Transverse colon (tissue), 4 donors: Measurements from ENCODE around the gene DIP2A. TPM values are rescaled to one million over a fixed set of nuclear protein-coding genes. Genes with fewer than 3 reads are reported as not detected.

ENCODE experiments used
- DNase-seq: peaks from one replicate; pipeline ENCODE4 v3.0.0-alpha.2; 2019
- H3K27ac ChIP-seq, 4 donors: fragments of 200-600 bp; sonication (generic); 2 replicates each; pipeline ENCODE4 v1.5.1; 2016 to 2018; ENCODE audit warnings: inconsistent platforms in 4 of 4
- H3K27me3 ChIP-seq: fragments of 200-600 bp; sonication (generic); 2 replicates; pipeline ENCODE4 v1.5.1; 2017; ENCODE audit warnings: inconsistent platforms
- H3K36me3 ChIP-seq, 4 donors: fragments of 200-600 bp; sonication (generic); 2 replicates each; pipeline ENCODE4 v1.5.1; 2017 to 2019; ENCODE audit warnings: inconsistent platforms in 4 of 4
- H3K4me1 ChIP-seq, 4 donors: fragments of 200-600 bp; sonication (generic); 2 replicates each; pipeline ENCODE4 v1.5.1; 2017 to 2020; ENCODE audit warnings: inconsistent platforms in 4 of 4
- H3K4me3 ChIP-seq, 4 donors: fragments of 200-600 bp; sonication (generic); 1 replicate in 1 of 4; 2 replicates in 3 of 4; pipeline versions ENCODE4 v1.5.1 to v1.6.1; 2017 to 2019; ENCODE audit warnings: inconsistent platforms in 4 of 4
- H3K9me3 ChIP-seq, 2 donors: fragments of 200-600 bp; sonication (generic); 2 replicates each; pipeline ENCODE4 v1.5.1; 2017 to 2019; ENCODE audit warnings: inconsistent platforms in 2 of 2
- CTCF ChIP-seq, 5 experiments: fragments of 200-600 bp in 3 of 5; fragments of 450-650 bp in 2 of 5; sonication (generic) in 3 of 5; IDR thresholded peaks; 1 replicate in 2 of 5; 2 replicates in 3 of 5; pipeline ENCODE4 v1.5.1; 2016 to 2017; ENCODE audit warnings: antibody characterized with exemption in 5 of 5, inconsistent platforms in 3 of 5, mild to moderate bottlenecking in 2 of 5, moderate library complexity in 1 of 5
- EP300 ChIP-seq: sonication (generic); formaldehyde crosslinking; IDR thresholded peaks from one replicate; pipeline ENCODE4 v1.6.1; 2017; ENCODE audit warnings: antibody characterized with exemption, low read depth
- POLR2A ChIP-seq: fragments of 450-650 bp; IDR thresholded peaks from one replicate; pipeline ENCODE4 v1.6.1; 2016; ENCODE audit warnings: antibody characterized with exemption, mild to moderate bottlenecking, moderate library complexity
- POLR2AphosphoS5 ChIP-seq, 3 donors: sonication (generic); formaldehyde crosslinking; IDR thresholded peaks; one replicate each; pipeline ENCODE4 v1.6.1; 2016; ENCODE audit warnings: antibody characterized with exemption in 3 of 3
- WGBS, 2 donors: methylation state at CpG; one replicate each; pipeline ENCODE4 v1.1.5; 2018; ENCODE audit warnings: low coverage in 1 of 2; 5-methylcytosine and 5-hydroxymethylcytosine counted together
- in situ Hi-C, 4 donors: fragments of 200-750 bp; cut with MboI; loops; one replicate each; pipeline versions ENCODE4 v1.15.0 to v1.15.1; 2017; ENCODE audit warnings: low sequenced_read_pairs in 3 of 4, low pct_ligation_motif_present in 1 of 4, low pct_unique_long_range_greater_than_20kb in 1 of 4
- intact Hi-C: fragments of 100-400 bp; cut with DNase I; formaldehyde crosslinking; loops from one replicate; pipeline ENCODE4 v1.15.1; 2023; ENCODE audit warnings: low total_unique reads
- total RNA-seq, 4 donors: library from RNA; depleted of rRNA; stranded (reverse); fragments of >200 nt; gene quantifications; one replicate each; pipeline ENCODE4 v1.1.0, GENCODE V29; 2016

DIP2A gene
- total RNA-seq, 4 donors from 2014 or later, result 68.8 to 121 (median 92.9) TPM

GRCh38 chr21:46605767-46606426 lies 147.2 kb downstream of the DIP2A start:
- Histone ChIP-seq H3K9me3 (no peaks in the 10 kb centered on the region), H3K4me3 (no peak overlapping the region), H3K36me3 (no peaks in the 10 kb centered on the region), H3K27ac (peak overlapping the region; percentile 40 to 63 (median 47)), H3K4me1 (peaks cover 0 to 10% (median 3%) of the 10 kb centered on the region in 4 donors), H3K27me3 (no peaks in the 10 kb centered on the region)
- WGBS, 2 donors, result 71% methylated on average over 14 of the region's 14 CpGs; no CpG with 5 or more reads in 1 of the 2 donors
- in situ Hi-C loops (no loop called here), intact Hi-C loops (no loop called here)
- TF ChIP-seq EP300 (no peak), POLR2AphosphoS5 (IDR thresholded peaks at IDR 0.05) (no peak), CTCF (IDR thresholded peaks at IDR 0.05) (no peak), POLR2A (no peak)
- peak; percentile 55 for DNase-seq

DNA sequence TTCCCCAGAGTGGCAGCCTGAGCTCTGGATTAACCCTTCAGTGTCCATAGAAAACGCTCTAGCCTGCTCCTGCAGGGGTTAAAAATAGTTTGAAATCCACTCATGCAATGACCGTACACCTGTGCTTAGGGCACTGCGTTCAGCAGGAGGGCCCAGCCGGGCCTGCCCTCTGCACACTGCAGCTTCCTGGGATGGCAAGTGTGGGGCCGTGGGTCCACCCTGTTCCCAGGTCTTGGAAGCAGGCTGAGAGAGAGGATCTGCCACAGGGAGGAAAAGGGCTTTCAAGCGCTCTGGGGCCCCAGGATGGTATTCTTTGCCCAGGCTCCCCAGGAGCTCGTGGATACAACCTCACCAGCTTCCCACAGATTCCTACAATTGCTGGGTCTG lies 147.7 kb downstream of the DIP2A start:
- DNase-seq, result no peak
- TF ChIP-seq POLR2AphosphoS5 (IDR thresholded peaks at IDR 0.05), result no peak
- TF ChIP-seq POLR2A, result no peak
- TF ChIP-seq CTCF (IDR thresholded peaks at IDR 0.05), result no peak
- TF ChIP-seq EP300, result no peak
- in situ Hi-C loops, result no loop called here
- WGBS, 2 donors, result 40 to 59% methylated on average over 2 to 7 of the region's 7 CpGs
- H3K36me3 ChIP-seq, result no peaks in the 10 kb centered on the region
- no peak overlapping the region for H3K4me3 ChIP-seq
- no peaks in the 10 kb centered on the region for H3K9me3 ChIP-seq
- H3K4me1 ChIP-seq, result peaks cover 0 to 10% (median 3%) of the 10 kb centered on the region in 4 donors
- intact Hi-C loops, result no loop called here
- no peaks in the 10 kb centered on the region for H3K27me3 ChIP-seq
- peak overlapping the region; percentile 40 to 63 (median 47) for H3K27ac ChIP-seq

GRCh38 chr21:46607636-46608035 lies 148.9 kb downstream of the DIP2A start:
- 77 to 88% methylated on average over 2 of the region's 2 CpGs for WGBS, 2 donors
- in situ Hi-C loops (no loop called here), intact Hi-C loops (loop anchor here (1.0 kb wide), 1 partner anchor 13 kb away; no protein-coding TSS in a partner anchor)
- Histone ChIP-seq H3K36me3 (no peaks in the 10 kb centered on the region), H3K4me3 (no peak overlapping the region), H3K27me3 (no peaks in the 10 kb centered on the region), H3K4me1 (peaks cover 0 to 10% (median 3%) of the 10 kb centered on the region in 4 donors), H3K27ac (no peak overlapping the region), H3K9me3 (no peaks in the 10 kb centered on the region)
- DNase-seq, result no peak
- TF ChIP-seq CTCF (IDR thresholded peaks at IDR 0.05), result no peak
- TF ChIP-seq POLR2A, result no peak
- TF ChIP-seq POLR2AphosphoS5 (IDR thresholded peaks at IDR 0.05), result no peak
- TF ChIP-seq EP300, result no peak

DNA sequence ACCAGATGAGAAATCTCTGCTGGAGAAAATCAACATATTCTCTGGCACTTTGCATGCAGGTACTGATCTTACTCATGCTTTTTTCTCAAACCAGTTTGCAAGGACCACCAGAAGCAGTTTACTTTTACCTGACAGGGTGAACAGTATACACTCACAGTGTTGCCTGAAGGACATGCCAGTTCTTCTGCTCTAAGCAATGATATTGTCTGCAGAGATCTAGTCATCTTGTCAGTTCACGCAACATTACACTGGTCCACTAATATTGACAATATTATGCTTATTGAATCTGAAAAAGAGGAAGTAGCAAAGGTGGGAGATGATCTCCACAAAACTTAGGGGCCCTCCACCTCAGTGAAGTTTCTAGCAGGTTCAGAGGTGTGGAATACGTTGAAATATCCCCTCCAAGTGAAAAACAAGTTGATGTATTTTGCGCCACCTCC lies 150.0 kb downstream of the DIP2A start:
- Histone ChIP-seq H3K4me1 (peaks cover 0 to 8% (median 3%) of the 10 kb centered on the region in 4 donors), H3K9me3 (no peaks in the 10 kb centered on the region), H3K27me3 (no peaks in the 10 kb centered on the region), H3K4me3 (no peak overlapping the region), H3K27ac (no peak overlapping the region), H3K36me3 (no peaks in the 10 kb centered on the region)
- intact Hi-C loops (loop anchor here (1.0 kb wide), 1 partner anchor 12 kb away; no protein-coding TSS in a partner anchor), in situ Hi-C loops (no loop called here)
- no peak for DNase-seq
- no peak for TF ChIP-seq POLR2A
- no peak for TF ChIP-seq CTCF (IDR thresholded peaks at IDR 0.05)
- TF ChIP-seq EP300, result no peak
- TF ChIP-seq POLR2AphosphoS5 (IDR thresholded peaks at IDR 0.05), result no peak
- WGBS, 2 donors, result 70 to 79% methylated on average over 2 to 3 of the region's 3 CpGs
